H1 (cell line): ENCODE measurements around the gene NRDE2.

Source experiments
- BACH1 ChIP-seq: IDR thresholded peaks from 2 replicates; pipeline ENCODE4 v1.6.1; 2012; ENCODE audit warnings: low read length, improper control_type of control experiment
- CREB1 ChIP-seq: IDR thresholded peaks from 2 replicates; pipeline ENCODE4 v1.6.1; 2012; ENCODE audit warnings: inconsistent platforms
- EZH2 ChIP-seq: fragments of 200-600 bp; sonication (generic); IDR thresholded peaks from 2 replicates; pipeline ENCODE4 v1.7.1; 2012; ENCODE audit warnings: low read depth, mild to moderate bottlenecking, moderate library complexity, low read length, inconsistent platforms; ENCODE audit not compliant: severe bottlenecking
- GABPA ChIP-seq: IDR thresholded peaks from 2 replicates; pipeline ENCODE4 v1.6.1; 2011; ENCODE audit warnings: mild to moderate bottlenecking, low read length, moderate library complexity, borderline replicate concordance; ENCODE audit not compliant: insufficient read depth
- HDAC2 ChIP-seq, 2 experiments: fragments of 300-600 bp in 1 of 2; sonication (generic) in 1 of 2; IDR thresholded peaks; 2 replicates each; pipeline ENCODE4 v1.6.1; 2011 to 2012; ENCODE audit warnings: low read depth in 2 of 2, low read length in 2 of 2, mild to moderate bottlenecking in 2 of 2, moderate library complexity in 2 of 2, borderline replicate concordance in 1 of 2, inconsistent platforms in 1 of 2
- MAFK ChIP-seq: IDR thresholded peaks from 2 replicates; pipeline ENCODE4 v1.6.1; 2012; ENCODE audit warnings: low read depth, mild to moderate bottlenecking, improper control_type of control experiment, low read length
- POLR2A ChIP-seq, 2 experiments: IDR thresholded peaks; 1 replicate in 1 of 2; 2 replicates in 1 of 2; pipeline ENCODE4 v1.6.1; 2011; ENCODE audit warnings: low read depth in 2 of 2, low read length in 2 of 2, mild to moderate bottlenecking in 2 of 2; ENCODE audit errors: control extremely low read depth in 1 of 2
- SIRT6 ChIP-seq: IDR thresholded peaks from one replicate; pipeline ENCODE4 v1.7.1; 2012; ENCODE audit warnings: low read length, inconsistent platforms
- SP4 ChIP-seq: IDR thresholded peaks from 2 replicates; pipeline ENCODE4 v1.6.1; 2012; ENCODE audit warnings: low read length, inconsistent platforms
- SRF ChIP-seq: IDR thresholded peaks from 2 replicates; pipeline ENCODE4 v1.6.1; 2011; ENCODE audit warnings: mild to moderate bottlenecking, low read depth, low read length, moderate library complexity
- SUZ12 ChIP-seq: fragments of 200-600 bp; sonication (generic); IDR thresholded peaks from 2 replicates; pipeline ENCODE4 v1.6.1; 2012; ENCODE audit warnings: mild to moderate bottlenecking, inconsistent platforms, low read length, moderate library complexity, mixed read lengths
- TF ChIP-seq, protein P1 (sequence below), 3 experiments: IDR thresholded peaks; 1 replicate in 2 of 3; 2 replicates in 1 of 3; pipeline versions ENCODE4 v1.5.1 to v1.6.1; 2011; ENCODE audit warnings: low read length in 3 of 3, mild to moderate bottlenecking in 3 of 3, inconsistent platforms in 2 of 3, low read depth in 1 of 3, moderate library complexity in 1 of 3; ENCODE audit not compliant: insufficient read depth in 1 of 3; ENCODE audit errors: control extremely low read depth in 1 of 3
- TF ChIP-seq, protein P2 (sequence below): IDR thresholded peaks from 2 replicates; pipeline ENCODE4 v1.6.1; 2011; ENCODE audit warnings: low read depth, mild to moderate bottlenecking, low read length; ENCODE audit not compliant: insufficient read depth

DNA sequence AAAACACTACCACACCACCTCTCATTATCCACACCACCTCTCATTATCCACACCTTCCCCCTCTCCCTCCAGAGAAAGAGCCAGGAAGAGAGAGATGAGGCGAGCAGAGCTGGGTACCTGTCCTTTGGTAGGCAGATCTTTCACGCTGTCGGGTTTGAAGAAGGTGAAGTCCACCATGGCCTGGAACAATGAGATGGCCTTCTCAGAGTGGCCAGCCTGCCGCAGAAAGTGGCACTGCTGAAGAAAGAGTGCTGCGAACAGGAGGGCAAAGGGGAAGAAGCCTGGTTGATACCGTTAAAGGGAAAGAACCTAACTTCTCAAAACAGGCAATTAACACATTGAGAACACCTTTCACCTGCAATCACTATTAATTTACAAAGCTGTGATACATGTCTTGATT is 30.6 kb downstream of the NRDE2 start:
- TF ChIP-seq EZH2, result no peak
- no peak for TF ChIP-seq MAFK
- TF ChIP-seq CREB1, result no peak
- no peak for TF ChIP-seq SP4
- no peak for TF ChIP-seq SIRT6
- no peak for TF ChIP-seq HDAC2 (IDR thresholded peaks at IDR 0.05; ENCODE audit: borderline replicate concordance in 1 of 2, low read depth in 2 of 2, low read length in 2 of 2)
- TF ChIP-seq, protein P1, sequence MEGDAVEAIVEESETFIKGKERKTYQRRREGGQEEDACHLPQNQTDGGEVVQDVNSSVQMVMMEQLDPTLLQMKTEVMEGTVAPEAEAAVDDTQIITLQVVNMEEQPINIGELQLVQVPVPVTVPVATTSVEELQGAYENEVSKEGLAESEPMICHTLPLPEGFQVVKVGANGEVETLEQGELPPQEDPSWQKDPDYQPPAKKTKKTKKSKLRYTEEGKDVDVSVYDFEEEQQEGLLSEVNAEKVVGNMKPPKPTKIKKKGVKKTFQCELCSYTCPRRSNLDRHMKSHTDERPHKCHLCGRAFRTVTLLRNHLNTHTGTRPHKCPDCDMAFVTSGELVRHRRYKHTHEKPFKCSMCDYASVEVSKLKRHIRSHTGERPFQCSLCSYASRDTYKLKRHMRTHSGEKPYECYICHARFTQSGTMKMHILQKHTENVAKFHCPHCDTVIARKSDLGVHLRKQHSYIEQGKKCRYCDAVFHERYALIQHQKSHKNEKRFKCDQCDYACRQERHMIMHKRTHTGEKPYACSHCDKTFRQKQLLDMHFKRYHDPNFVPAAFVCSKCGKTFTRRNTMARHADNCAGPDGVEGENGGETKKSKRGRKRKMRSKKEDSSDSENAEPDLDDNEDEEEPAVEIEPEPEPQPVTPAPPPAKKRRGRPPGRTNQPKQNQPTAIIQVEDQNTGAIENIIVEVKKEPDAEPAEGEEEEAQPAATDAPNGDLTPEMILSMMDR (IDR thresholded peaks at IDR 0.05; ENCODE audit: control extremely low read depth in 1 of 3, insufficient read depth in 1 of 3, low read depth in 1 of 3, low read length in 3 of 3), result no peak
- no peak for TF ChIP-seq GABPA
- TF ChIP-seq SUZ12, result no peak
- TF ChIP-seq SRF, result no peak
- no peak for TF ChIP-seq POLR2A (IDR thresholded peaks at IDR 0.05; ENCODE audit: control extremely low read depth in 1 of 2, low read depth in 2 of 2, low read length in 2 of 2)
- no peak for TF ChIP-seq BACH1
- TF ChIP-seq, protein P2, sequence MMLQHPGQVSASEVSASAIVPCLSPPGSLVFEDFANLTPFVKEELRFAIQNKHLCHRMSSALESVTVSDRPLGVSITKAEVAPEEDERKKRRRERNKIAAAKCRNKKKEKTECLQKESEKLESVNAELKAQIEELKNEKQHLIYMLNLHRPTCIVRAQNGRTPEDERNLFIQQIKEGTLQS, result no peak
